Measurements from ENCODE around the gene MYCN.

MYCN gene

GRCh38 chr2:15894481-15895144, 45.7 kb upstream of the MYCN start:
- no peaks in the 10 kb centered on the region for H3K36me3 ChIP-seq (ENCODE audit: control insufficient read depth in 4 of 4, insufficient read depth in 4 of 4, low read length in 3 of 4)
- POLR2A ChIA-PET = no interaction called here
- H3K27me3 ChIP-seq (replicated peaks in 2 of 5; ENCODE audit: control insufficient read depth in 4 of 5, insufficient read depth in 5 of 5, low read length in 4 of 5) = no peaks in the 10 kb centered on the region
- H3K9me3 ChIP-seq (ENCODE audit: control extremely low read depth in 1 of 5, control insufficient read depth in 4 of 5, insufficient read depth in 2 of 5, low read depth in 1 of 5, low read length in 4 of 5) = peaks cover 0 to 10% (median 3%) of the 10 kb centered on the region in 5 experiments
- CTCF ChIA-PET = interaction anchor here (1.2 kb wide), 1 partner anchor 81 kb away, joined by 3 read pairs; no protein-coding TSS in a partner anchor
- no peak for DNase-seq
- H3K27ac ChIP-seq (ENCODE audit: insufficient read depth in 1 of 2, low read depth in 1 of 2, low read length in 2 of 2, poor library complexity in 1 of 2, severe bottlenecking in 2 of 2) = no peak overlapping the region
- H3K4me3 ChIP-seq (ENCODE audit: control insufficient read depth in 1 of 7, extremely low read depth in 1 of 7, insufficient read depth in 4 of 7, low read depth in 2 of 7, low read length in 6 of 7) = no peak overlapping the region
- 100% methylated on average over 3 of the region's 8 CpGs for WGBS (ENCODE audit: insufficient coverage)
- peaks cover 0 to 8% (median 3%) of the 10 kb centered on the region in 4 experiments for H3K4me1 ChIP-seq (ENCODE audit: control extremely low read depth in 1 of 4, control insufficient read depth in 4 of 4, insufficient read depth in 4 of 4, low read length in 3 of 4)

DNA sequence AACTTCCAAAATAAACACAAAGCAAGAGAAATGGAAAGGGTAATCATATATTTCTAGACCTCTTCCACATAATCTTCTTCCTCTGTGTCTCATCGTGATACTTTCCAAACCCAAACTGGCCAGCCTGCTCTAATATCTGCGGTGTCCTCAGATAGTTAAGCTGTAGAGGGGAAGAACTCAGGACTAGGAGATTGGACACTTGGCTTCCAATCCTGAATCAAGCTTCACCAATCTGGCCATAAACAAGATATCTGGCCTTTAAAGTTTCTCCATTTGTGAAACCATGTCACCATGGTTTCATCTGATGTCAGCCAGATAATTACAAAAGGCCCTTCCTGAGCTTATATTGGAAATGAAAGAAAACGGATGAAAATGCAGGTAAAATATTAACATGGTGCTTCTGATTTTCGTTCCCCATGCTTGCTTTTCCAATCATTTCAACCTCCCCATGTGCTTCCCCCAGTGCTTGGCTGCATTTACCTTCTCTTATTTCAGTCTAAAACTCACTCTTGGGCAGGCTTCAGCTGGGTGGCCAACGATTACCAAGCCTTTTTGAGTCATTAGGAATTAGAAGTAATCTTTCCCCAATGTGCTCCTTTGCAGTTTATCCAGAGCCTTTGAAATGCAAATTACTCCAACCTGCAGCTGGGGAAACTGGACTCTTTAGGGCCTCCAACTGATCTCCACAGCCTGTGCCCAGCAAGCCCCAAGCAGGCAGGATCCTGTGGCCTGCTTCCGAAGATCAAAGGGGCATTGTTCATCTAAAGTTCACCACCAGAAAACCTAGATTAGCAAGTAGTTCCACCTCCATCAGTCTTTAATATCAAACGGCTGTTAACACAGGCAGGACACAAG, 44.5 kb upstream of the MYCN start:
- DNase-seq = no peak
- H3K27ac ChIP-seq (ENCODE audit: insufficient read depth in 1 of 2, low read depth in 1 of 2, low read length in 2 of 2, poor library complexity in 1 of 2, severe bottlenecking in 2 of 2) = no peak overlapping the region
- no peaks in the 10 kb centered on the region for H3K27me3 ChIP-seq (replicated peaks in 2 of 5; ENCODE audit: control insufficient read depth in 4 of 5, insufficient read depth in 5 of 5, low read length in 4 of 5)
- H3K4me3 ChIP-seq (ENCODE audit: control insufficient read depth in 1 of 7, extremely low read depth in 1 of 7, insufficient read depth in 4 of 7, low read depth in 2 of 7, low read length in 6 of 7) = no peak overlapping the region
- ChIA-PET POLR2A (no interaction called here), CTCF (no interaction called here)
- peaks cover 0 to 10% (median 3%) of the 10 kb centered on the region in 5 experiments for H3K9me3 ChIP-seq (ENCODE audit: control extremely low read depth in 1 of 5, control insufficient read depth in 4 of 5, insufficient read depth in 2 of 5, low read depth in 1 of 5, low read length in 4 of 5)
- WGBS (ENCODE audit: insufficient coverage) = 100% methylated on average over 3 of the region's 7 CpGs
- H3K36me3 ChIP-seq (ENCODE audit: control insufficient read depth in 4 of 4, insufficient read depth in 4 of 4, low read length in 3 of 4) = no peaks in the 10 kb centered on the region
- peaks cover 0 to 8% (median 3%) of the 10 kb centered on the region in 4 experiments for H3K4me1 ChIP-seq (ENCODE audit: control extremely low read depth in 1 of 4, control insufficient read depth in 4 of 4, insufficient read depth in 4 of 4, low read length in 3 of 4)

DNA sequence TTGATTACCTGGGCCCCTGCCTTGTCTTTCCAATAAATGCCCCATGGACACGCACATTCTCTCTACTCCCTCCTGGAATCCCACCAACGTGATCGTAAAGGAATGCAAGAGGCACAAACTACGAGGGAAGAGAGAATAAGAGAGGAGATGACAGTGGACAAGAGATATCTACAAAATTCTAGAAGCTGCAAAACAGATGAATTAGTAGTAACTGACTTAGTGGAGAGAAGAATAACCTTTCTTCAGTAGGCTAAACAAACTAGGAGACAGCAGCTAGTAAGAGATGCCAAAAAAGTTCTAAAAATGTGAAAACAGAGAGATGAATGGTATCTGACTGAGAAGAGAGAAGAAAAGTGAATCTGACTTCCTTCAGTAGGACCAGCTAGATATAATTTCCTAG, 43.5 kb upstream of the MYCN start:
- H3K27ac ChIP-seq (ENCODE audit: insufficient read depth in 1 of 2, low read depth in 1 of 2, low read length in 2 of 2, poor library complexity in 1 of 2, severe bottlenecking in 2 of 2) = no peak overlapping the region
- peaks cover 0 to 14% (median 5%) of the 10 kb centered on the region in 5 experiments for H3K9me3 ChIP-seq (ENCODE audit: control extremely low read depth in 1 of 5, control insufficient read depth in 4 of 5, insufficient read depth in 2 of 5, low read depth in 1 of 5, low read length in 4 of 5)
- DNase-seq = no peak
- H3K27me3 ChIP-seq (replicated peaks in 2 of 5; ENCODE audit: control insufficient read depth in 4 of 5, insufficient read depth in 5 of 5, low read length in 4 of 5) = no peaks in the 10 kb centered on the region
- H3K4me1 ChIP-seq (ENCODE audit: control extremely low read depth in 1 of 4, control insufficient read depth in 4 of 4, insufficient read depth in 4 of 4, low read length in 3 of 4) = peaks cover 0 to 2% (median 0%) of the 10 kb centered on the region in 4 experiments
- POLR2A ChIA-PET = no interaction called here
- H3K4me3 ChIP-seq (ENCODE audit: control insufficient read depth in 1 of 7, extremely low read depth in 1 of 7, insufficient read depth in 4 of 7, low read depth in 2 of 7, low read length in 6 of 7) = no peak overlapping the region
- no peaks in the 10 kb centered on the region for H3K36me3 ChIP-seq (ENCODE audit: control insufficient read depth in 4 of 4, insufficient read depth in 4 of 4, low read length in 3 of 4)
- 100% methylated on average over 1 of the region's 4 CpGs for WGBS (ENCODE audit: insufficient coverage)
- CTCF ChIA-PET = no interaction called here

DNA sequence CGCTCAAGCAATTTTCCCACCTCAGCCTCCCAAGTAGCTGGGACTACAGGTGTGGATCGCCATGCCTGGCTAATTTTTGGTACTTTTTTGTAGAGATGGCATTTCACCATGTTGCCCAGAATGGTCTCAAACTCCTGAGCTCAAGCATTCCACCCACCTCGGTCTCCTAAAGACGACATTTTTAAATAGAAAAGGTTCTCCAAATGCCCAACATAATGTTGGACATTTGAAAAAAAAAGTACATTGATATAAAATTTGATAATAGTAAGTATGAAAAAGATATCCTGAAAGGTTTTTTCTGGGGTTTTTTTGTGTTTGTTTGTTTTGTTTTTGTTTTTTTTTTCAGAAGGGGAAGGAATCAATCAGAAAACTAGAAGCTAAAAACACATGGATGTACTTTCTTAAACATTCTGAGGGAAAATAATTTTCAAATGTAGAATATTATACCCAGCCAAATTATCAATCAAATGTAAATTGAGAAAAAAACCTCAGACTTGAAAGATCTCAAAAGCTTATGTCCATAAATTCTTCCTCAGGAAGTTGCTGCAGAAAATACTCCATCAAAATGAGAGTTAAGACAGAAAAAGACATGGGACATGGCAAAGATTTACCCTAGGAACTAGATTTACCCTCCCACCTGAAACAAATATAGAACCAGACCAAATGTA, 42.8 kb upstream of the MYCN start:
- H3K27ac ChIP-seq (ENCODE audit: insufficient read depth in 1 of 2, low read depth in 1 of 2, low read length in 2 of 2, poor library complexity in 1 of 2, severe bottlenecking in 2 of 2) = no peak overlapping the region
- H3K36me3 ChIP-seq (ENCODE audit: control insufficient read depth in 4 of 4, insufficient read depth in 4 of 4, low read length in 3 of 4) = no peaks in the 10 kb centered on the region
- H3K27me3 ChIP-seq (replicated peaks in 2 of 5; ENCODE audit: control insufficient read depth in 4 of 5, insufficient read depth in 5 of 5, low read length in 4 of 5) = no peaks in the 10 kb centered on the region
- ChIA-PET POLR2A (no interaction called here), CTCF (interaction anchor here (0.6 kb wide), 1 partner anchor 15 kb away, joined by 3 read pairs; no protein-coding TSS in a partner anchor)
- 100% methylated on average over 1 of the region's 4 CpGs for WGBS (ENCODE audit: insufficient coverage)
- peaks cover 0 to 14% (median 5%) of the 10 kb centered on the region in 5 experiments for H3K9me3 ChIP-seq (ENCODE audit: control extremely low read depth in 1 of 5, control insufficient read depth in 4 of 5, insufficient read depth in 2 of 5, low read depth in 1 of 5, low read length in 4 of 5)
- DNase-seq = no peak
- H3K4me3 ChIP-seq (ENCODE audit: control insufficient read depth in 1 of 7, extremely low read depth in 1 of 7, insufficient read depth in 4 of 7, low read depth in 2 of 7, low read length in 6 of 7) = no peak overlapping the region
- no peaks in the 10 kb centered on the region for H3K4me1 ChIP-seq (ENCODE audit: control extremely low read depth in 1 of 4, control insufficient read depth in 4 of 4, insufficient read depth in 4 of 4, low read length in 3 of 4)

GRCh38 chr2:15899327-15899612, 41.1 kb upstream of the MYCN start:
- Histone ChIP-seq H3K27me3 (replicated peaks in 2 of 5; ENCODE audit: control insufficient read depth in 4 of 5, insufficient read depth in 5 of 5, low read length in 4 of 5) (no peaks in the 10 kb centered on the region), H3K4me3 (ENCODE audit: control insufficient read depth in 1 of 7, extremely low read depth in 1 of 7, insufficient read depth in 4 of 7, low read depth in 2 of 7, low read length in 6 of 7) (no peak overlapping the region), H3K36me3 (ENCODE audit: control insufficient read depth in 4 of 4, insufficient read depth in 4 of 4, low read length in 3 of 4) (no peaks in the 10 kb centered on the region), H3K27ac (ENCODE audit: insufficient read depth in 1 of 2, low read depth in 1 of 2, low read length in 2 of 2, poor library complexity in 1 of 2, severe bottlenecking in 2 of 2) (no peak overlapping the region), H3K9me3 (ENCODE audit: control extremely low read depth in 1 of 5, control insufficient read depth in 4 of 5, insufficient read depth in 2 of 5, low read depth in 1 of 5, low read length in 4 of 5) (peaks cover 0 to 14% (median 5%) of the 10 kb centered on the region in 5 experiments), H3K4me1 (ENCODE audit: control extremely low read depth in 1 of 4, control insufficient read depth in 4 of 4, insufficient read depth in 4 of 4, low read length in 3 of 4) (no peaks in the 10 kb centered on the region)
- no CpG with 5 or more reads among the region's 2 CpGs for WGBS (ENCODE audit: insufficient coverage)
- no peak for DNase-seq
- ChIA-PET POLR2A (no interaction called here), CTCF (interaction anchor here (1.1 kb wide), 1 partner anchor 17 kb away, joined by 3 read pairs; no protein-coding TSS in a partner anchor)

GRCh38 chr2:15899751-15900493, 40.4 kb upstream of the MYCN start:
- no peaks in the 10 kb centered on the region for H3K4me1 ChIP-seq (ENCODE audit: control extremely low read depth in 1 of 4, control insufficient read depth in 4 of 4, insufficient read depth in 4 of 4, low read length in 3 of 4)
- H3K9me3 ChIP-seq (ENCODE audit: control extremely low read depth in 1 of 5, control insufficient read depth in 4 of 5, insufficient read depth in 2 of 5, low read depth in 1 of 5, low read length in 4 of 5) = peaks cover 0 to 14% (median 5%) of the 10 kb centered on the region in 5 experiments
- 79% methylated on average over 5 of the region's 6 CpGs for WGBS (ENCODE audit: insufficient coverage)
- H3K4me3 ChIP-seq (ENCODE audit: control insufficient read depth in 1 of 7, extremely low read depth in 1 of 7, insufficient read depth in 4 of 7, low read depth in 2 of 7, low read length in 6 of 7) = no peak overlapping the region
- H3K27ac ChIP-seq (ENCODE audit: insufficient read depth in 1 of 2, low read depth in 1 of 2, low read length in 2 of 2, poor library complexity in 1 of 2, severe bottlenecking in 2 of 2) = no peak overlapping the region
- DNase-seq = no peak
- H3K27me3 ChIP-seq (replicated peaks in 2 of 5; ENCODE audit: control insufficient read depth in 4 of 5, insufficient read depth in 5 of 5, low read length in 4 of 5) = no peaks in the 10 kb centered on the region
- ChIA-PET POLR2A (no interaction called here), CTCF (no interaction called here)
- H3K36me3 ChIP-seq (ENCODE audit: control insufficient read depth in 4 of 4, insufficient read depth in 4 of 4, low read length in 3 of 4) = no peaks in the 10 kb centered on the region

Measured in common myeloid progenitor, CD34-positive (primary cell).